Ovary (tissue), 9 donors: ENCODE measurements around the gene FAM180B. TPM values are rescaled to one million over a fixed set of nuclear protein-coding genes. Genes with fewer than 3 reads are reported as not detected.
"Not testable (repeated sequence)": the region's sequence is repeated elsewhere in the genome, so short reads cannot be mapped to it uniquely, and the experiment has no call there.

Source experiments
- DNase-seq, 5 donors: peaks; one replicate each; pipeline ENCODE4 v3.0.0-alpha.2; 2019 to 2020
- H3K27ac ChIP-seq, 2 donors: fragments of 200-600 bp; one replicate each; pipeline versions ENCODE4 v1.5.1 to v1.8.0; 2019 to 2022
- H3K27me3 ChIP-seq: fragments of 200-600 bp; one replicate; pipeline ENCODE4 v1.8.0; 2022
- H3K36me3 ChIP-seq: fragments of 200-600 bp; sonication (generic); one replicate; pipeline ENCODE4 v1.5.1; 2019
- H3K4me1 ChIP-seq: one replicate; pipeline ENCODE4 v1.8.1; 2013; ENCODE audit warnings: mild to moderate bottlenecking, moderate library complexity; ENCODE audit not compliant: insufficient read depth
- H3K4me3 ChIP-seq: fragments of 200-600 bp; sonication (generic); one replicate; pipeline ENCODE4 v1.5.1; 2017
- H3K9me3 ChIP-seq, 2 donors: fragments of 200-600 bp in 1 of 2; sonication (generic) in 1 of 2; one replicate each; pipeline versions ENCODE4 v1.5.1 to v1.8.1; 2013 to 2019; ENCODE audit warnings: mild to moderate bottlenecking in 1 of 2, moderate library complexity in 1 of 2
- CTCF ChIP-seq, 3 donors: fragments of 450-650 bp in 2 of 3; fragments of 200-600 bp in 1 of 3; IDR thresholded peaks; one replicate each; pipeline versions ENCODE4 v1.5.1 to v1.8.0; 2016 to 2022; ENCODE audit warnings: antibody characterized with exemption in 3 of 3, mild to moderate bottlenecking in 1 of 3
- EP300 ChIP-seq: sonication (generic); formaldehyde crosslinking; IDR thresholded peaks from one replicate; pipeline ENCODE4 v1.6.1; 2017; ENCODE audit warnings: antibody characterized with exemption
- POLR2A ChIP-seq: fragments of 450-650 bp; IDR thresholded peaks from one replicate; pipeline ENCODE4 v1.6.1; 2017; ENCODE audit warnings: antibody characterized with exemption, mild to moderate bottlenecking, moderate library complexity
- WGBS, 3 donors: extraction: QIAGEN DNeasy Blood & Tissue Kit in 1 of 3; methylation state at CpG; one replicate each; pipeline versions ENCODE4 v1.1.5 to v1.1.7; 2013 to 2017; 5-methylcytosine and 5-hydroxymethylcytosine counted together
- intact Hi-C, 4 donors: fragments of 100-400 bp; cut with DNase I; formaldehyde crosslinking; loops; one replicate each; pipeline versions ENCODE4 v1.11.0 to v1.15.1; 2022 to 2023
- polyA plus RNA-seq, 2 donors: library from polyadenylated mRNA; stranded (reverse); fragments of 200-250 nt in 1 of 2; fragments of 350-450 nt in 1 of 2; fragmentation: Illumina TruSeq in 1 of 2; extraction: RNeasy Lipid Tissue Mini Kit (QIAGEN cat#74804) in 1 of 2; gene quantifications; one replicate each; pipeline ENCODE4 v1.2.3, GENCODE V29; 2013 to 2014
- small RNA-seq: library from RNA; depleted of rRNA; stranded (forward); fragments of <200 nt; gene quantifications from one replicate; pipeline ENCODE3, GENCODE V24; 2016
- total RNA-seq, 7 donors: library from RNA; depleted of rRNA in 2 of 7; stranded (reverse); fragments of >200 nt in 2 of 7; fragmentation: NEBNext Ultra II Directional in 3 of 7; extraction: Animal tissue kit (Norgen Biotek cat#: 25700) in 3 of 7; gene quantifications; one replicate each; pipeline versions ENCODE4 v1.1.0 to v1.2.4, GENCODE V29; 2016 to 2023
- donor health status: DM: no; HTN: no; CAD: no; lungs with moderate emphysema.
- donor health status: DM: no; HTN: no; CAD: no.
- donor health status: Bipolar disorder and iron deficiency.
- donor health status: DM: yes; HTN: yes; CAD: no.
- donor health status: DM: no; HTN: no; CAD: no.
- donor health status: DM: yes; HTN: yes; CAD: no.

Gene FAM180B
- total and polyA plus RNA-seq, 9 donors = 0.62 TPM; not detected in 8

- no peaks in the 10 kb centered on the region for H3K9me3 ChIP-seq
- no peak for DNase-seq
- H3K4me3 ChIP-seq = no peak overlapping the region
- no peak overlapping the region for H3K27ac ChIP-seq
- WGBS, 3 donors = 89 to 98% (median 97%) methylated on average over 8 of the region's 8 CpGs
- H3K36me3 ChIP-seq = no peaks in the 10 kb centered on the region
- TF ChIP-seq CTCF (IDR thresholded peaks at IDR 0.05) = no peak
- no peak for TF ChIP-seq POLR2A
- TF ChIP-seq EP300 = no peak
- no peaks in the 10 kb centered on the region for H3K4me1 ChIP-seq
- H3K27me3 ChIP-seq = no peaks in the 10 kb centered on the region
- intact Hi-C loops = no loop called here
These were observed 39.8 kb downstream of the FAM180B start for GRCh38 chr11:47626234-47626633.

- Histone ChIP-seq H3K27me3 (no peaks in the 10 kb centered on the region), H3K36me3 (no peaks in the 10 kb centered on the region), H3K4me1 (no peaks in the 10 kb centered on the region), H3K9me3 (no peaks in the 10 kb centered on the region), H3K4me3 (no peak overlapping the region), H3K27ac (no peak overlapping the region)
- TF ChIP-seq POLR2A = no peak
- no peak for TF ChIP-seq EP300
- no peak for TF ChIP-seq CTCF (IDR thresholded peaks at IDR 0.05)
- DNase-seq = no peak
- intact Hi-C loops = no loop called here
- 82 to 84% (median 83%) methylated on average over 4 of the region's 4 CpGs for WGBS, 3 donors
These were observed 41.5 kb downstream of the FAM180B start for GRCh38 chr11:47628026-47628425.

GRCh38 chr11:47631473-47631872, 45.0 kb downstream of the FAM180B start:
- no peak for DNase-seq
- H3K36me3 ChIP-seq = no peaks in the 10 kb centered on the region
- no peaks in the 10 kb centered on the region for H3K27me3 ChIP-seq
- TF ChIP-seq POLR2A (no peak), EP300 (no peak), CTCF (IDR thresholded peaks at IDR 0.05) (no peak)
- 52 to 60% (median 59%) methylated on average over 5 of the region's 5 CpGs for WGBS, 3 donors
- no peak overlapping the region for H3K4me3 ChIP-seq
- H3K9me3 ChIP-seq = no peaks in the 10 kb centered on the region
- intact Hi-C loops = no loop called here
- H3K4me1 ChIP-seq = no peaks in the 10 kb centered on the region
- no peak overlapping the region for H3K27ac ChIP-seq

GRCh38 chr11:47636331-47636730, 49.9 kb downstream of the FAM180B start:
- H3K36me3 ChIP-seq, H3K27ac ChIP-seq, intact Hi-C loops, DNase-seq, H3K4me1 ChIP-seq, H3K27me3 ChIP-seq, H3K9me3 ChIP-seq, H3K4me3 ChIP-seq: not testable (repeated sequence)
- WGBS, 3 donors = 92 to 97% (median 97%) methylated on average over 11 of the region's 11 CpGs

Small RNA genes lying within 50 kb of the gene (small RNA-seq; reads per million reads assigned to genes)
- not detected for gene RN7SL652P
- not detected for gene RNU5E-10P

Other genes with a start within 250 kb of the FAM180B start
- gene MYBPC3, start 234.0 kb upstream of the FAM180B start, total RNA-seq = under 1 TPM in 3 of 7 donors, not detected in 4; 0.18 to 0.40 (median 0.32) TPM
- under 1 TPM; 0.05 to 0.22 TPM for gene MYBPC3, start 234.0 kb upstream of the FAM180B start, polyA plus RNA-seq
- gene SPI1, start 208.1 kb upstream of the FAM180B start, total RNA-seq = 10 to 100 TPM in 2 of 7 donors, 1 to 10 TPM in 5; 5.1 to 21.5 (median 8.5) TPM
- gene SPI1, start 208.1 kb upstream of the FAM180B start, polyA plus RNA-seq = 1 to 10 TPM; 3.9 to 6.8 TPM
- gene SLC39A13, start 178.1 kb upstream of the FAM180B start, total RNA-seq = 10 to 100 TPM; 38.7 to 60.2 (median 51.7) TPM
- 10 to 100 TPM in 1 of 2 donors, 1 to 10 TPM in 1; 2.8 to 54.8 TPM for gene SLC39A13, start 178.1 kb upstream of the FAM180B start, polyA plus RNA-seq
- gene PSMC3, start 160.2 kb upstream of the FAM180B start, total RNA-seq = 10 to 100 TPM; 60.7 to 89.6 (median 79.4) TPM
- 100 to 1,000 TPM; 104 to 267 TPM for gene PSMC3, start 160.2 kb upstream of the FAM180B start, polyA plus RNA-seq
- gene RAPSN, start 137.5 kb upstream of the FAM180B start, total RNA-seq = under 1 TPM in 3 of 7 donors, not detected in 4; 0.23 to 0.43 (median 0.32) TPM
- under 1 TPM in 1 of 2 donors, not detected in 1; 0.08 TPM for gene RAPSN, start 137.5 kb upstream of the FAM180B start, polyA plus RNA-seq
- gene CELF1, start 33.5 kb upstream of the FAM180B start, total RNA-seq = 100 to 1,000 TPM in 1 of 7 donors, 10 to 100 TPM in 6; 64.0 to 109 (median 74.9) TPM
- 10 to 100 TPM; 25.0 to 48.3 TPM for gene CELF1, start 33.5 kb upstream of the FAM180B start, polyA plus RNA-seq
- 100 to 1,000 TPM in 1 of 7 donors, 10 to 100 TPM in 6; 33.8 to 103 (median 36.7) TPM for gene PTPMT1, start 21.1 kb upstream of the FAM180B start, total RNA-seq
- gene PTPMT1, start 21.1 kb upstream of the FAM180B start, polyA plus RNA-seq = 10 to 100 TPM; 51.0 to 60.7 TPM
- 10 to 100 TPM; 14.4 to 21.6 (median 17.9) TPM for gene KBTBD4, start 7.7 kb upstream of the FAM180B start, total RNA-seq
- gene KBTBD4, start 7.7 kb upstream of the FAM180B start, polyA plus RNA-seq = 10 to 100 TPM; 19.3 to 23.5 TPM
- gene NDUFS3, start 7.6 kb upstream of the FAM180B start, total RNA-seq = 10 to 100 TPM; 40.8 to 73.2 (median 60.2) TPM
- 10 to 100 TPM; 61.4 to 76.9 TPM for gene NDUFS3, start 7.6 kb upstream of the FAM180B start, polyA plus RNA-seq
- gene C1QTNF4, start 7.7 kb downstream of the FAM180B start, total RNA-seq = 10 to 100 TPM in 6 of 7 donors, 1 to 10 TPM in 1; 9.1 to 29.6 (median 14.8) TPM
- 10 to 100 TPM in 1 of 2 donors, not detected in 1; 22.2 TPM for gene C1QTNF4, start 7.7 kb downstream of the FAM180B start, polyA plus RNA-seq
- 10 to 100 TPM; 13.0 to 44.1 (median 38.8) TPM for gene MTCH2, start 55.9 kb downstream of the FAM180B start, total RNA-seq
- 10 to 100 TPM; 20.4 to 51.2 TPM for gene MTCH2, start 55.9 kb downstream of the FAM180B start, polyA plus RNA-seq
- gene AGBL2, start 128.7 kb downstream of the FAM180B start, total RNA-seq = 10 to 100 TPM in 1 of 7 donors, 1 to 10 TPM in 5, under 1 TPM in 1; 0.83 to 13.1 (median 2.8) TPM
- 1 to 10 TPM; 2.0 to 4.5 TPM for gene AGBL2, start 128.7 kb downstream of the FAM180B start, polyA plus RNA-seq
- gene FNBP4, start 180.7 kb downstream of the FAM180B start, total RNA-seq = 100 to 1,000 TPM in 5 of 7 donors, 10 to 100 TPM in 2; 81.8 to 167 (median 131) TPM
- gene FNBP4, start 180.7 kb downstream of the FAM180B start, polyA plus RNA-seq = 10 to 100 TPM; 59.4 to 72.8 TPM